ENCODE results near the gene TBC1D14. TPM values are rescaled to one million over a fixed set of nuclear protein-coding genes. Genes with fewer than 3 reads are reported as not detected.

TBC1D14 gene
- total and polyA plus RNA-seq, 9 of the 15 experiments (the other 6 are each of a cell fraction or from before 2014, with no cell fraction given) = 2.1 to 59.6 (median 44.8) TPM

DNA sequence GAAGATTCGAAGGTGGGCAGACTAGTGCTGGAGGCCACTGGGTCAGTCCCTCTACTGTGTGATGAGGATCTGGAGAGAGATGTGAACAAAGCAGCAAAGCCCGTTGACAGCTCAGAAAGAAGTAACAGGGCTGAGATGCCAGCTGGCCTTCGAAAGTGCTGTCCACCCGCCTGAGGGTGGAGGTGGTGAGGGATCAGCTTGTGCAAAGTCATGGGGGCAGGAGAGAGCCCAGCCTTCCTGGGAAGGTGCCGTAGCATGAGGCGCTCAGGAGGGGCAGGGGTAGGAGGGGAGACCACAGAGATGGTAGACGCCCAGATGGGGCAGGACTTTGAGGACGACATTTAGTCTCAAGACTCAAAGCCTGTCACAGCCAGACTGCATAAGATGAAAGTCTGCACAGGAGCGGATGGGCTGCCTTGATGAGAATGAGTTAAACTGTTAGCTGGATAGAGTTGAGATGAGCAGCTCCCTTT lies 19.7 kb downstream of the TBC1D14 start (continued):
- TF ChIP-seq, protein P1, sequence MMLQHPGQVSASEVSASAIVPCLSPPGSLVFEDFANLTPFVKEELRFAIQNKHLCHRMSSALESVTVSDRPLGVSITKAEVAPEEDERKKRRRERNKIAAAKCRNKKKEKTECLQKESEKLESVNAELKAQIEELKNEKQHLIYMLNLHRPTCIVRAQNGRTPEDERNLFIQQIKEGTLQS (IDR thresholded peaks at IDR 0.05) = no peak
- TF ChIP-seq, protein P1 (CRISPR knock-in tag; conservative IDR thresholded peaks at IDR 0.05) = no peak

DNA sequence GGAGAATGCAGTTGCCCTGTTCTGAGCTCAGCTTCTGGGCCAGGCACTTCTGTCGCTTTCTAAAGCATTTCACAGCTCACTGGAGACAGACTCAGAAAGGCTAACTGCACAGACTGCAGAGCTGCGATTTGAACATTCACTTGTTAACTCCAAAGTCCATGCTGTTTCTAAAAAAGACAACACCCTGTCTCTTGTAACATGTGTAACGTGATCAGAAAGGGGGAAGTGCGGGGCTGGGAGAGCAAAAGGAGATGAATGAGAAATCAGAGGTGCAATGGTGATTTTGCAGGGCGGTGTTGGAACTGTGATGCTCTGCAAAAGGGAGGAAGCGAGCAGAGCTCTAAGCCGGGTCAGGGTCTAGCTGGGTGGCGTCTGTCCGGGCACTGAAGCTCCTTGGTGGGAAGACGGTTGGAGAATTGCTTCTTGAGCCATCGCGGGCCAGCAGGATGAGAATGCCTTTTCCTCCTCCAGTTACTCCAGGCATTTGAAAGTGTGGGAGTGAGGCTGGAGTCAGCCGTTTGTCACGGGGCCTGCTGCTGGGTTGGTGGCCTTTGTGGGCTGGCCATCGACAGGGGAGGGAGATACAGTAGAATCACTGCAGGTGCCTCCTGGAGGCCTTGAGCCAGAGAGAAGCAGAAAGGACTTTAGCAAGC lies 20.3 kb downstream of the TBC1D14 start:
- intact Hi-C loops (cut with micrococcal nuclease) (no loop called here), in situ Hi-C loops (cut with MboI) (no loop called here)
- no peak for DNase-seq (ENCODE audit: extremely low read depth in 1 of 4, low spot score in 3 of 4)
- H4K20me1 ChIP-seq (replicated peaks; ENCODE audit: control insufficient read depth, insufficient read depth, low read length) = peaks cover 53% of the 10 kb centered on the region
- WGBS (ENCODE audit: insufficient coverage, low coverage, missing lambda C conversion rate) = 76% methylated on average over 15 of the region's 15 CpGs
- peaks cover 85% of the 10 kb centered on the region; the same call in 2 of the 3 replicates for H3K36me3 ChIP-seq (ENCODE audit: control insufficient read depth, insufficient read depth, low read length)
- no peak overlapping the region for H2AFZ ChIP-seq (ENCODE audit: low read depth, low read length)
- no peak overlapping the region for H3K4me3 ChIP-seq
- TF ChIP-seq SPI1 (IDR thresholded peaks at IDR 0.05; ENCODE audit: borderline replicate concordance, low read depth, low read length) = peak; percentile 51; the same call in 1 of the 2 replicates
- TF ChIP-seq PREB (CRISPR knock-in tag; IDR thresholded peaks at IDR 0.05) = no peak
- 0 out of 4 replicates have a peak overlapping the region, but pooled peaks of 1 of the 2 experiments have one; percentile 48 for H3K9ac ChIP-seq (ENCODE audit: insufficient read depth in 1 of 2, low read depth in 2 of 2, low read length in 2 of 2)
- no peaks in the 10 kb centered on the region for H3K9me3 ChIP-seq (replicated peaks; ENCODE audit: control insufficient read depth, insufficient read depth, low read depth, low read length)
- H3K9me1 ChIP-seq (ENCODE audit: control insufficient read depth, insufficient read depth, low read length) = peaks cover 17% of the 10 kb centered on the region
- ATAC-seq = no peak
- no peaks in the 10 kb centered on the region for H3K27me3 ChIP-seq (ENCODE audit: control insufficient read depth in 2 of 2, insufficient read depth in 2 of 2, low read length in 2 of 2)
- FAIRE-seq = no peak
- ChIA-PET POLR2A (interaction anchor here (0.8 to 3.9 kb wide), 4 partner anchors 11 to 138 kb away, joined by 3 to 14 read pairs (median 4); partner anchors contain the start of gene GRPEL1), CTCF (ENCODE audit: low intra/inter-chr PET ratio) (no interaction called here)
- no peak overlapping the region for H3K27ac ChIP-seq (ENCODE audit: extremely low read depth, low read depth, low read length)
- H3K79me2 ChIP-seq (ENCODE audit: control insufficient read depth, insufficient read depth, low read length) = peaks cover 86% of the 10 kb centered on the region
- BruUV-seq (replicated peaks) = no TSS peak
- H3K4me2 ChIP-seq (ENCODE audit: insufficient read depth, low read length) = no peak overlapping the region
- peaks cover 26 to 31% of the 10 kb centered on the region in 2 experiments for H3K4me1 ChIP-seq (replicated peaks in 1 of 2; ENCODE audit: control insufficient read depth in 2 of 2, insufficient read depth in 2 of 2, low read length in 2 of 2)

Data from K562 (cell line).